Inflammatory macrophage treated with lipopolysaccharide for 1 hour (primary cell): Measurements from ENCODE around the gene GGT6.
"Not testable (repeated sequence)": the region's sequence is repeated elsewhere in the genome, so short reads cannot be mapped to it uniquely, and the experiment has no call there.

Experiments
- DNase-seq, 2 donors: peaks; one replicate each; pipeline ENCODE4 v3.0.0-alpha.2; 2020 to 2022

The GGT6 gene

GRCh38 chr17:4590981-4591453, 30.6 kb upstream of the GGT6 start:
- no peak for DNase-seq

DNA sequence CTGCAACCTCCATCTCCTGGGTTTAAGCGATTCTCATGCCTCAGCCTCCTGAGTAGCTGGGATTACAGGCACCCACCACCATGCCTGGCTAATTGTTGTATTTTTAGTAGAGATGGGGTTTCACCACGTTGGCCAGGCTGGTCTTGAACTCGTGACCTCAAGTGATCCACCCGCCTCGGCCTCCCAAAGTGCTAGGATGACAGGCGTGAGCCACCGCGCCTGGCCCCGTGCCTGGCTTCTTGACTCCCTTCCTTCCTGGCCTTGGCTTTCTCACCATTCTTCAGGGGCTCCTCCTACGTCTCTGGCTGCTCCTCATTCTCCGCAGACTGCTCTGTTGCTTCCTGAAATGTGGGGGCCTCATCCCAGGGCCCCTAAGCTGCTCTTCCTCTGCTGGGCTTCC, 29.7 kb upstream of the GGT6 start:
- not testable (repeated sequence) for DNase-seq

DNA sequence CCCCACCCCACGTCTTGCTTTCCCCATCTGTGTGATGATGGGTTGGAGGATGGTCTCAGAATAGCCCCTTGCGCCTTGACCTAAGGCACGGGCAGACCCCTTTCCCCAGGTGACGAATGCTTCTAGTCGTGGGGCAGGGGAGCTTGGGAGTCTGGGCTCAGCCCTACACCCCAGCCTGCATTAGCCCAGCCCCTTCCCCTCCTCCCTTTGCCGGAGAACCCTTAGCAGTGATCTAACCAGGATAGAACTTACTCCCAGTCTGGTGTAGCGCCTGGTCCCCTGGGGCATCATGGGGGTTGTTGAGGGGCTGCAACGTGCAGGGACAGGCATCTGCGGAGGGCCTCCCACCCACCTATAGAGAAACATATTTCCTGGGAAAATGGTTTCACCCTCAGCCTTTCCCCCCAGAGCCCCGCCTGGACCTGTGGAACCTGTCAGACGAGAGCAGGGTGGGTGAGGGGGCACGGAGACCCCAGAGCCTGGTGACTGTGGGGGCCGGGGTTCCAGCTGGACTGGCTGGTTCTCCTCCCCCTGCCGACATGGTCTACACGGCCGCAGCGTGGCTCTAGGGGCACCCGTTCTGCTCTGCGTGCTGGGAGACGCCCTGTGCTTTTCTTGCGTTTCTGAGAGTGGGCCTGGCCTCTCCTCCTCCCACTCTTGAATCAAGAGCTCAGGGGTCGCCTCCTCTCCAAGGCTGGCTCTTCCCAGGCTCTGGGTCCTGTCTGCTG, 28.7 kb upstream of the GGT6 start:
- no peak for DNase-seq

DNA sequence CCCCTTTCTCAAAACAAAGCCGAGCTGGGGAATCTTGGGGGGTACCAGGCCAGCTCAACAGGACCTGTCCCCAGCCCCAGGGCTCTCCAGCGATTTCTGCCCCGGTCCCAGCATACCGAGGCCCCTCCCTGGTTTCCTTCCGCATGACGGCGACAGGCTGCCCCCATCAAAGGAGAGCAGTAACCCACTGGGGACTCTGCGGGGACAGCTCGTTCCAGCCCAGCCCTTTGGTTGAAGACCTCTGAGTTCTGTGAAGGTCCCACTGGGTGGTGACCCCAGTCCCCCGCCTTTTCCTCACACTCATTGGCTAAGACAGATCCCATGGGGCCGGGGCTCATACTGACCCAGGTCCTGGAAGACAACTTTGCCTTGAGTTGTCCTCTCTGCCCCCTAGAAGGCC, 28.0 kb upstream of the GGT6 start:
- no peak for DNase-seq

- no peak for DNase-seq
Measured at GRCh38 chr17:4587803-4588202, 27.4 kb upstream of the GGT6 start.

GRCh38 chr17:4587195-4587594, 26.8 kb upstream of the GGT6 start:
- DNase-seq, result no peak

DNA sequence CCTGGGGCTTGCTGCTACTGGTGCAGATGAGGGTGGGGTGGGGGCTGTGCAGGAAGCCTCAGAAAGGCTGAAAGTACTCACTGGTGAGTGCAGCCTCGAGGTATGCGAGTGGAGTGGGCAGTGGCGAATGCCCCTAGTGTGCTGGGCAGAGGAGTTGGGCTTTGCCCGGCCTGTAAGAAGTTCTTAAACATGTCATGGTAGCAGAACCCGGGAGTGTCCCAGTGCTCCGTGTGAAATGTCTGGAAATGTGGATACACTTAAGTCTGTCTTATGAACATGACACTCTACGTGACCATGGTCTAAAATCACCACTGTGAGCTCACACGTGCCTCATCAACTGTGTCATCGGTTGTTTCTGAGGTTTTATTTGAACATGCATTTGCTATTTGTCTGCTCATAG, 25.7 kb upstream of the GGT6 start:
- DNase-seq, result no peak

DNA sequence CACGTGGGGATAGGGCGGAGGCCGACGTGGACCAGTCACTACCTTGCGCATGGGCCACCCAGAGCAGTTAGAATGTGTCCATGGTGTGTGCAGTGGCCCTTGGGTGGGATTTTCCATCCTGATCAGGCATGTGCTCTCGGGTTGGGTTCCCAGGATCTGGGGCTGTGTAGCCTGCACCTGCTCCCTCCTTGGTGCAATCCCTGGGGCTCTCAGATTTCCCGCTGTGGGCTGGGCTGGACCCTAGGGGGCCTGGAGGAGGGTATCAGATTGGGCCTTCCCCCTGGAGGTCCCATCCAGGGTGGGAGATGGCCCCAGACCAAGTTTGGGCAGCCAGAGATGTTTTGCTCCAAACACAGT, 25.2 kb upstream of the GGT6 start:
- no peak for DNase-seq

GRCh38 chr17:4584917-4585637, 24.7 kb upstream of the GGT6 start:
- no peak for DNase-seq

- no peak for DNase-seq
Measured at GRCh38 chr17:4584101-4584916, 23.9 kb upstream of the GGT6 start, which contains the start of gene SMTNL2. Gene SMTNL2, plus strand, starts transcription at chr17:4584529. Its CDS starts 77 bp downstream, at chr17:4584606.

DNA sequence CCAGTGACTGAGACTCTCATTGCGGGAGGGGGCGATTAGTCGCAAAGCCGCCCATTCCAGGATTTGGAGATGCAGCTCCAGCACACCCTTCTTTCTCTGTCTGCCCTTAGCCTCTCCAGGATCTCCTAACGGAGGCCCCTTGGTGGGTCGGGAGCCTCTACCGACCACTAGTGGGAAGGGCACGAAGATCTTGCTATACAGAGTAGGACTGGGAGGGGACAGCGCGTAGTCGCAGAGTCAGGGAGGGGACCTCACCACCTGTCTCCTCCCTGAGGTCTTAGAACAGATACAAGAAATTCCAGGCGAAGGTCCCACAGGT, 23.4 kb upstream of the GGT6 start:
- DNase-seq, result no peak

GRCh38 chr17:4583206-4583605, 22.8 kb upstream of the GGT6 start:
- no peak for DNase-seq

- no peak for DNase-seq
Measured at GRCh38 chr17:4582691-4583090, 22.3 kb upstream of the GGT6 start.

- DNase-seq, result no peak
Measured at GRCh38 chr17:4582101-4582501, 21.7 kb upstream of the GGT6 start.

DNA sequence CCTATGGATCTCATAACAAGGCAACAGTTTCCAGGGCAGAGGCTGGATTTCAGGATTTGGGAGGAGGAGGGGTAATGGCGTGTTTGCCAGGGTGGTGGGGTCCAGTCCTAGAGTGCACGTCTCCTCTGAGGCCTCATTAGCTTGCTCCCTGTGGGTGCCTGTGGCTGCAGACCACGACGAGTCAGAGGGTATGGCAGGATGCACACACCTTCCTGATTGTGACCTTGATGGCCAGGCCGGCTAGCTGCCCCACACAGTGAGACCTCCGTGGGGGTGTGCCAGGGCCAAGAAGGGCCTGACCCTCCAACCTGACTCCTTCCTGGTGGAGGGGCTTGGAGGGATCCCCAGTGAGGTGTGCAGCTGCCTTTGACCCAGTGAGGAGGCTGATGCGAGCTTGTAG, 19.9 kb upstream of the GGT6 start:
- no peak for DNase-seq

- DNase-seq, result no peak
Measured at GRCh38 chr17:4579678-4580077, 19.3 kb upstream of the GGT6 start.

DNA sequence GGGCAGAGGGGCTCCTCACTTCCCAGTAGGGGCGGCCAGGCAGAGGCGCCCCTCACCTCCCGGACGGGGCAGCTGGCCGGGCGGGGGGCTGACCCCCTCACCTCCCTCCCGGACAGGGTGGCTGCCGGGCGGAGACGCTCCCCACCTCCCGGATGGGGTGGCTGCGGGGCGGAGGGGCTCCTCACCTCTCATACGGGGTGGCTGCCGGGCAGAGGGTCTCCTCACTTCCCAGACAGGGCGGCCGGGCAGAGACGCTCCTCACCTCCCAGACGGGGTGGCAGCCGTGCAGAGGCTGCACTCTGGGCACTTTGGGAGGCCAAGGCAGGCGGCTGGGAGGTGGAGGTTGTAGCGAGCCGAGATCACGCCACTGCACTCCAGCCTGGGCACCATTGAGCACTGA, 18.0 kb upstream of the GGT6 start:
- DNase-seq, result not testable (repeated sequence)

- DNase-seq, result no peak
Measured at GRCh38 chr17:4577386-4577993, 17.1 kb upstream of the GGT6 start.

GRCh38 chr17:4576729-4577322, 16.4 kb upstream of the GGT6 start:
- DNase-seq, result no peak

GRCh38 chr17:4576161-4576558, 15.8 kb upstream of the GGT6 start:
- DNase-seq, result no peak

GRCh38 chr17:4574448-4575045, 14.2 kb upstream of the GGT6 start:
- DNase-seq, result peak; percentile 24 to 32

- DNase-seq, result peak; percentile 75 to 95
Measured at GRCh38 chr17:4573669-4574068, 13.3 kb upstream of the GGT6 start.

- DNase-seq, result no peak
Measured at GRCh38 chr17:4573115-4573514, 12.7 kb upstream of the GGT6 start.
